RPMI7951 (cell line): ENCODE measurements around the gene TMSB4X. TPM values are rescaled to one million over a fixed set of nuclear protein-coding genes. Genes with fewer than 3 reads are reported as not detected.

Experiments
- DNase-seq: peaks from one replicate; pipeline ENCODE4 v3.0.0-alpha.2; 2012; ENCODE audit warnings: low read depth
- total RNA-seq: library from RNA; depleted of rRNA; stranded (reverse); fragments of >200 nt; shearing (Covaris generic); gene quantifications from 2 replicates; pipeline ENCODE4 v1.2.3, GENCODE V29; 2014; rRNA removed

TMSB4X gene
- total RNA-seq, 1 experiment from 2014 or later: 3,554 TPM

DNA sequence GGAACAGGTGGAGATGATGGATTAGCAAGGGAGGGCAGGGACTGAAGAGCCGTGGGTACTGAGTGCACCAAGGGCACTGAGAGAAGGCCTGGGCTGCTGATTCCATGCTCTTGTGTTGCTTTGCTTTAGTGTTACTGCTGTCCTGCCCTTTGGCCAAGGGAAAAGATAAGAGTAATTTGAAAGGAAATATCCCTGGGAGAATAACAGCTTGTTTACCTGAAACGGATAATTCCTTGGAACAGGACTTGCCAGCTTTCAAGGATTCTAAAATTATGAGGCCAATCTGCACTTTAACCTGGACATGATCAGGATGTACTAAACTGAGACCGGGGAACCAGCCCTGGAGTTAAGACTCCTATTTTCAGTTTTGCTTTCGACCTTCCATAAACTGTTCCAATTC lies 49.1 kb downstream of the TMSB4X start:
- no peak for DNase-seq

DNA sequence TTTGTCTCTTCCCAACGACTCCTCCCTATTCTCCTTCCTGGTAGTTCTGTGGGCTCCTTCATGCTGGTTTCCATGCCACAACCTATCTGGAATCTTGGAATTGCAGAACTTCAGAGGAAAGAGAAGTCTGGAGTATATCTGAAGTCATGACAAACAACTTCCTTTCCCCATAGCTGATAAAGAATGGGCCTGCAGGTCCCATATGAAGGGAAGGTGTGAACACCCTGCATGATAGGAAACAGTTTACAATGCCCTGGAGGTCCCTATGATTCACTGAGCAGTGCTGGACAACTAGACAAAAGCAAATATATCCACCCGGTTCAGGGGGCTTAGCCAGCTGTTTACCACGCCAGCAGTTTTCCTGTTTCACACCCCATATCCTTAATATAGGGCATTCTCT lies 50.1 kb downstream of the TMSB4X start:
- no peak for DNase-seq

Other genes starting within 250 kb of the TMSB4X start
- gene PRPS2, start 183.7 kb upstream of the TMSB4X start, total RNA-seq: 53.8 and 54.0 TPM in 2 replicates
- not detected in 2 replicates for gene TLR7, start 108.0 kb upstream of the TMSB4X start, total RNA-seq
- not detected in 2 replicates for gene TLR8, start 68.5 kb upstream of the TMSB4X start, total RNA-seq
- under 0.01 TPM in 1 of 2 replicates, not detected in the other for gene FAM9C, start 69.5 kb downstream of the TMSB4X start, total RNA-seq